Fibroblast of lung (primary cell): ENCODE measurements around the gene GSTT2. TPM values are rescaled to one million over a fixed set of nuclear protein-coding genes. Genes with fewer than 3 reads are reported as not detected.

Experiments used
- DNase-seq, 2 donors: peaks; one replicate each; pipeline versions ENCODE4 v3.0.0 to v3.0.0-alpha.2; 2010; ENCODE audit warnings: low read depth in 2 of 2
- H2AFZ ChIP-seq: 2 replicates; pipeline ENCODE4 v1.5.1; 2012; ENCODE audit warnings: low read length, control low read depth, inconsistent platforms
- H3K27ac ChIP-seq: 2 replicates; pipeline ENCODE4 v1.5.1; 2011; ENCODE audit warnings: low read length, control low read depth; ENCODE audit not compliant: insufficient read depth
- H3K27me3 ChIP-seq: 2 replicates; pipeline ENCODE4 v1.5.1; 2011; ENCODE audit warnings: mild to moderate bottlenecking, low read length; ENCODE audit not compliant: control insufficient read depth, insufficient read depth
- H3K36me3 ChIP-seq: 2 replicates; pipeline ENCODE4 v1.5.1; 2011; ENCODE audit warnings: low read length; ENCODE audit not compliant: control insufficient read depth, insufficient read depth
- H3K4me1 ChIP-seq: 2 replicates; pipeline ENCODE4 v1.5.1; 2011; ENCODE audit warnings: low read length; ENCODE audit not compliant: control insufficient read depth, insufficient read depth; ENCODE audit errors: extremely low read depth
- H3K4me2 ChIP-seq: 2 replicates; pipeline ENCODE4 v1.5.1; 2011; ENCODE audit warnings: low read length, control low read depth; ENCODE audit not compliant: insufficient read depth; ENCODE audit errors: extremely low read depth
- H3K4me3 ChIP-seq, 4 experiments: fragments of 200-600 bp in 1 of 4; sonication (generic) in 1 of 4; replicated peaks in 1 of 4; 2 replicates each; pipeline ENCODE4 v1.5.1; 2011 to 2016; ENCODE audit warnings: low read length in 4 of 4, low read depth in 3 of 4, mild to moderate bottlenecking in 3 of 4, control low read depth in 2 of 4, inconsistent platforms in 1 of 4, mixed read lengths in 1 of 4; ENCODE audit not compliant: insufficient read depth in 1 of 4; ENCODE audit errors: control extremely low read depth in 1 of 4
- H3K79me2 ChIP-seq: 2 replicates; pipeline ENCODE4 v1.5.1; 2012; ENCODE audit warnings: mild to moderate bottlenecking, low read length, inconsistent platforms; ENCODE audit not compliant: control insufficient read depth, insufficient read depth
- H3K9ac ChIP-seq: 2 replicates; pipeline ENCODE4 v1.5.1; 2011; ENCODE audit warnings: mild to moderate bottlenecking, low read length, control low read depth; ENCODE audit not compliant: insufficient read depth
- H3K9me3 ChIP-seq: 2 replicates; pipeline ENCODE4 v1.5.1; 2012; ENCODE audit warnings: low read depth, low read length; ENCODE audit not compliant: control insufficient read depth, insufficient read depth
- H4K20me1 ChIP-seq: 2 replicates; pipeline ENCODE4 v1.5.1; 2011; ENCODE audit warnings: low read length; ENCODE audit not compliant: control insufficient read depth, insufficient read depth; ENCODE audit errors: extremely low read depth
- CTCF ChIP-seq, 2 donors: IDR thresholded peaks in 1 of 2; conservative IDR thresholded peaks in 1 of 2; 1 replicate in 1 of 2; 2 replicates in 1 of 2; pipeline ENCODE4 v1.5.1; 2011 to 2012; ENCODE audit warnings: low read length in 2 of 2, control low read depth in 1 of 2, inconsistent platforms in 1 of 2, low read depth in 1 of 2, mild to moderate bottlenecking in 1 of 2
- EZH2 ChIP-seq: IDR thresholded peaks from 2 replicates; pipeline ENCODE4 v1.5.1; 2012; ENCODE audit warnings: low read length, control low read depth, mild to moderate bottlenecking; ENCODE audit errors: missing control alignments
- polyA plus RNA-seq, 2 donors: library from polyadenylated mRNA; depleted of rRNA in 1 of 2; stranded (reverse) in 1 of 2; unstranded in 1 of 2; fragments of >200 nt; gene quantifications; 2 replicates each; pipeline ENCODE4 v1.2.1, GENCODE V29; 2011 to 2012; ENCODE audit warnings: missing spikeins in 1 of 2
- total RNA-seq: library from RNA; depleted of rRNA; stranded (reverse); fragments of >200 nt; gene quantifications from 2 replicates; pipeline ENCODE4 v1.2.1, GENCODE V29; 2014

GSTT2 gene
- total and polyA plus RNA-seq, 2 donors (not counting 1 experiment from before 2014, with no cell fraction given) = 0.33 to 2.4 TPM

GRCh38 chr22:24008381-24009226, 28.7 kb downstream of the GSTT2 start:
- Histone ChIP-seq H3K4me3 (no peak overlapping the region), H3K27ac (no peak overlapping the region), H2AFZ (no peak overlapping the region), H3K79me2 (peaks cover 18% of the 10 kb centered on the region), H3K9ac (no peak overlapping the region), H3K9me3 (no peaks in the 10 kb centered on the region), H4K20me1 (no peaks in the 10 kb centered on the region), H3K36me3 (no peaks in the 10 kb centered on the region), H3K27me3 (no peaks in the 10 kb centered on the region), H3K4me2 (no peak overlapping the region), H3K4me1 (no peaks in the 10 kb centered on the region)
- TF ChIP-seq CTCF (conservative IDR thresholded peaks at IDR 0.05 in 1 of 2, IDR thresholded peaks at IDR 0.05 in 1 of 2; ENCODE audit: low read depth in 1 of 2, low read length in 2 of 2) = no peak
- TF ChIP-seq EZH2 = no peak
- no peak for DNase-seq

GRCh38 chr22:24009227-24010017, 29.5 kb downstream of the GSTT2 start:
- Histone ChIP-seq H3K27me3 (no peaks in the 10 kb centered on the region), H3K79me2 (peaks cover 23% of the 10 kb centered on the region), H3K4me2 (no peak overlapping the region), H3K9ac (no peak overlapping the region), H2AFZ (no peak overlapping the region), H3K4me1 (no peaks in the 10 kb centered on the region), H3K36me3 (no peaks in the 10 kb centered on the region), H3K4me3 (no peak overlapping the region), H4K20me1 (no peaks in the 10 kb centered on the region), H3K27ac (no peak overlapping the region), H3K9me3 (no peaks in the 10 kb centered on the region)
- TF ChIP-seq CTCF (conservative IDR thresholded peaks at IDR 0.05 in 1 of 2, IDR thresholded peaks at IDR 0.05 in 1 of 2; ENCODE audit: low read depth in 1 of 2, low read length in 2 of 2) (no peak), EZH2 (no peak)
- no peak for DNase-seq

DNA sequence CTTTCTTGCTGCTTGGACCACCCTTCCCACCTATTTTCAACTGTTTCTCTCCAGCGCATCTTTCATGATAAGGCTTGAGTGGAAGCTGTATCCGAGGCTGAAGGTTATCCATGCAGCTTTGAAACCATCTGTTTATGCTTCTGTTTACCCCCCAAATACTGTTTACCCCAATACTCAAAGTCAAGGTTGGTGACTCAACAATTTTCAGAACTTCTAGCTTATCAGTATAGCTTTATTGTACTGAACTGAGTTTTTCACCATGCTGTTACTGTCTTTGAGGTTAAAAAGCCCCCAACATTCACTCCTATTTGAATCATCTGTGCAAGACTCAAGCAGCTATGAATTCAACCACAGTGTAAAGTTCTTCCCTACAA, 30.1 kb downstream of the GSTT2 start:
- TF ChIP-seq CTCF (conservative IDR thresholded peaks at IDR 0.05 in 1 of 2, IDR thresholded peaks at IDR 0.05 in 1 of 2; ENCODE audit: low read depth in 1 of 2, low read length in 2 of 2) (no peak), EZH2 (no peak)

More for the DNA sequence above, 30.1 kb downstream of the GSTT2 start:
- no peak overlapping the region for H3K27ac ChIP-seq
- no peaks in the 10 kb centered on the region for H4K20me1 ChIP-seq
- no peak overlapping the region for H2AFZ ChIP-seq
- no peak overlapping the region for H3K4me3 ChIP-seq
- no peak overlapping the region for H3K4me2 ChIP-seq
- no peaks in the 10 kb centered on the region for H3K36me3 ChIP-seq
- H3K27me3 ChIP-seq = no peaks in the 10 kb centered on the region
- H3K9me3 ChIP-seq = no peaks in the 10 kb centered on the region
- H3K4me1 ChIP-seq = no peaks in the 10 kb centered on the region
- H3K9ac ChIP-seq = no peak overlapping the region
- peaks cover 26% of the 10 kb centered on the region for H3K79me2 ChIP-seq
- no peak for DNase-seq
